Myocyte (in vitro differentiated cells): ENCODE data around the gene PLA2G6. TPM values are rescaled to one million over a fixed set of nuclear protein-coding genes. Genes with fewer than 3 reads are reported as not detected.

Source experiments
- DNase-seq: peaks from one replicate; pipeline ENCODE4 v3.0.0-alpha.2; 2012; ENCODE audit warnings: low read depth
- total RNA-seq: library from RNA; depleted of rRNA; stranded (reverse); fragments of >200 nt; gene quantifications from 2 replicates; pipeline ENCODE4 v1.2.3, GENCODE V29; 2014

The PLA2G6 gene
- total RNA-seq, 1 donor from 2014 or later: 18.9 TPM

DNA sequence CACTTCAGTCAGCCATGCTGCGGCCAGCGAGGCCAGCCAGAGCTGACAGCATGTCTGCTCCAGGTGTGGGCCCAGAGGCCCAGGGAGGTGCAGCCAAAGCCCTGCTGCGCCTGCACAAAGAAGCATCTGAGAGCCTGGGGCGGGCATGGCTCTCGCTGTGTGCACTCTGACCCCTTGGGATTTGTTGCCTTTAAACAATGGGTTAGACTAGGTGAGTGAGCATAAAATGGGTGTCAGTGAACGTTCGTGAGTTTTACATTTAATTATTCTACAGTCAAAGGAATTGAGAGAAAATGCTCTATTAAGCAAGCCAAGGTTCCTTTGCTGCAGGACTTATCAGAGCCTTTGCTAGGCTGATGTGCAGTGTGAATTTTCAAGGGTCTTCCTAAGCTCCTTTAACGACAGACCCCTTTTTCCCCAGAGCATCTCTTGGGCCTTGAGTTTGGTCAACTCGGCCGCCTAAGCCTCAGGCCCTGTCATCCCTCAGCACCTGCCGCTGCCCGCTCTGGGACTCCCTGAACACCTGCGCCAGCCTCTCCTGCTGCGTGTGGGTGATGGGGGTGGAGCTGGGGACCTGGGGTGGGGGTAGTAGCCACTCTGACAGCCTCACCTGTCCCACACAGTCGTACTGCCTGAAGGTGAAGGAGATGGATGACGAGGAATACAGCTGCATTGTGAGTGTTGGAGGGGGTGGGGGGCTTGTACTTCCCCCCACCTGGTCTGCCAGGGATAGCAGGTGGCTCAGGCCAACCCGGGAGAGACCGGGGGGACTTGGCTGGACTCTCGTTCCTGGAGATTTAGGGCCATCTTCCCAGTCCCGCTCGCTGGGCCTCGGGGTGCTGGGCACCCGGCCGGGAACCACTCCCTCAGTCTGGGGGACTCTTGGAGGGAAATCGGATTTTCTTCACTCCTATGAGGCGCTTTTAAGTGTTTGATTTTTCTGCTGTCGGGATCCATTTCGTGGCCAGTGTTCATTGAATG, 108.2 kb downstream of the PLA2G6 start:
- DNase-seq: no peak

DNA sequence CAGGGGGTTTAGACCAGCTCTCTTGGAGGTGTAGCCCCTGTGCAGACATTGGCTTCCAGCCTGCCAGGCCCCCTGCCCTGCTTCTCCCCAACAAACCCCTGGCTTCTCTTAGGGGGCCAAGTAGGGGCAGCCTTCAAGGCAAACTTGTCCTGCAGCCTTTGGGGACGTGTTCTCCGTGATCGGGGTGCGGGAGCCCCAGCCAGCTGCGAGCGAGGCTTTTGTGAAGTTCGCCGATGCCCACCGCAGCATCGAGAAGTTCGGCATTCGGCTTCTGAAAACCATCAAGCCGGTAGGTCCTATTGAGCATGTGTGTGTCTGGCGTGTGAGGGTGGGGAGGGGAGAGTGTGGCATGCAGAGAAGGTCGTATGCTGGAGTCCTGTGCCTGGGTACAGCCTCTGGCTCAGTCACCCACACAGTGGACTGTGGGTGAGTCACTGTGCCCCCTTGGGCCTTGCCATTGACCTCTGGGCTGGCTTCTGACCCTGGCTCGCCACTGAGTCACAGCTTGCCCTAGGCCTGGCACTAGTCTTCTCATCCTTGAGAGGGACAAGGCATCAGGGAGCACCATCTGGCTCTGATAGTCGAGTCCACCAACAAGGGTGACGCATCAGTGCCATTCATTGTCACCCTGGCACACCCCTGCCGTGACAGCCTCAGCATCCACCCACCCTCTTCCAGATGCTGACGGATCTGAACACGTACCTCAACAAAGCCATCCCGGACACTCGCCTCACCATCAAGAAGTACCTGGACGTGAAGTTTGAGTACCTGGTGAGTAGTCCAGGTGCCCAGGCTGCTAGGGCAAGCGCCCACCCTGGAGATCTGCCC, 109.1 kb downstream of the PLA2G6 start:
- no peak for DNase-seq

DNA sequence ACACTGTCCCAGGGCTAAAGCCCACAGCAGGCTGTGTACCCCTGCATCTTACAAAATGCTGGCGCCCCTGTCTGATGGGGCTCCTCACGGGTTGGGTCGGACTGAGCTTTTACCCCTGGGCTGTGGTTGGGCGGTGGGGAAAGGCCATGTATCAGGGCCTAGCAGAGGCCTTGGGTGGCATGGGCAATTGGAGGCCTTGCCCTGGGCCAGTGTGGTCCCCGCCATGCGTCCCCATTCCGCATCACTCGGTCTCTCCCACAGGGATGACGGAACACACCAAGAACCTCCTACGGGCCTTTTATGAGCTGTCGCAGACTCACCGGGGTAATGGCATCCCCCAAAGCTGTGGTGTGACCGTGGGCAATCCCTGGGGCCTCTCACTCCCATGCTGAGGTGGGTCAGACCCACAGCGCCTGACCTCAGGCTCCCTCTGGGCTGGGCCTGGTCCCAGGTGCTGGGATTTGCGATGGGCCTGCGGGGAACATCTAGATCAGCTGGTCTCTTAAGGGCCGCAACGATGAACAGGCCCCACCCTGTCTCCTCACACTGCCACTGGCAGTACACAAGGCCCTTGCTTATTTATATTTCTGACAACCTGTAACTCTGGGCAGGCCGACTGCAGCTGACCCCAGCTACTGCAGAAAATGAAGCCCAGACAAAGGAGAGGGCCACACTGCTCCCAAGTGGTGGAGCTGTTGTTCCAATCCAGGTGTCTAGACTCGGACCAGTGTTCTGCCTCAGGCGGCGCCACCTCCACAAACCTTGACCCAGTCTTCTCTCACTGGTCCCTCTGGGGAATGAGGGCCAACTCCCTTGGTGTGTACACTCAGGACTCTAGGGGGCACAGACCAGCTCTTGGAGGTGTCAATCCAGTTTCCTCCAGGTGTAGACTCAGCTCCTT, 110.0 kb downstream of the PLA2G6 start:
- no peak for DNase-seq

DNA sequence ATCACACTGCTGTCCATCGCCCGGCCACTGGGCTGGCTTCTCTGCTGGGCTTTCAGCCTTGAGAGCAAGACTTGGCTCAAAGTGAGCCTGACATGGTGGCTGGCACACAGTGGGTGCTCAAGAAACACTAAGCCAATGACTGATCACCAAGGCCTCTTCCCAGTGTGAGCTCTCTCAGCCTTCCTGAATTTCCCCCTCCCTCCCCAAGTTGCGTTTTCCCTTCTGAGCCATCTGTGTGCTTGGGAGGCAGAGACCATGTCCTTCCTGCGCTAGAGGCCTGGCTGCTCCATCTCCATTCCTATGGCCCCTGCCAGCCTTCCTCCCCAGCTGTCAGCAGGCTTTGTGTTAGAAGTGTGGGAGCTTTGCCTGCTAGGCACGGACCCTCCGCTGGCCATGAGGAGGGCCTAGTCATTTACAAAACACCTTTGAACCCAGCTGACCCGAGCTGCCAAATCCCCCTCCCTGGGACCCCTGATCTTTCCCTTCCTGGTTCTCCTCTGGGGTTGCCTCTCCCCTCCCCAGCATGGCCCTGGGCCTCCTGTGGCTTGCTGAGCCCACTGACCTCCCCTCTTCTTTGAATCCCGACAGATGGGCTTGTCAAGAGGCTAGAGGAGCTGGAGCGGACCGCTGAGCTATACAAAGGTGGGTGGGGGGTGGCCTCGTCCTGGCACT, 111.2 kb downstream of the PLA2G6 start:
- DNase-seq: peak; percentile 10

DNA sequence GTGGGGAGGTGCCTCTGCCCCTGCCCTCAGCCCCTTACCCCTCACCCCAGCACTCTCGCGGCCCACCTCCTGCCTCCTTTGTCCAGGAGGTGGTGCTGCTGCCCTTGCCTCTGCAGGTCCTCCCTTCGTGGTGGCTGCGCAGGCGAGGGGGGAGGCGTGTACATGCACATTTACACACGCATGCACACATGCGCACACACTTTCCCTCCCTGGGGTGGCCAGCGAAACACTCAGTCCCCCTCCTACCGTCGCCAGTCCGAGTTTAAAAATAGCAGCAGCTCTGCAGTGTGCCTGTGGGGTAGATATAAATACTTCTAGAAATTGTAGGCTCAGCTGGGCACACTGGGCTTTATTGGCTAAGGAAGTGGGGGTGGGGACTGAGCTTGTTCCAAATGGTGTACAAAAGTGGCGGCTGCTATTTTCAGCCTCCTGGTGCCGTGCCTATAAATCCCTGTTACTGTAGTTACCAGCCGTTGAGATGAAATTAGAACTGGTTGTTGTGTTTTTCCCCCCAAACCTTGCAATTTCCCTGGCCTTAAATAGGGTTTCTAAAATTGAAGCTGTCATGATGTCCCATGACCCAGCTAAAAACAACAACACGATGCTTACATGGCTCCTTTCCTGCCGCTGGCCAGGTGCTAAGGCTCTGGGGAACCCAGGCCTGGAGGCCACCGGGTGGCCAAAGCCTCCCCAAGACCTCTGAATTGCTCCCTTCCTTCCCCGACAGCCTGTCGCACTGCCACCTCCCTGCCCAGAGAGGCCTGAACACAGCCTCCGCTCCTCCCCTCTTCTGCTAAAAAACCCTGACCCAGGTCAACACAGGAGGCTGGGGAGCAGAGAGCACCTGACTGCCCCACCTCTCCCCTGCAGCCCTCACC, 112.0 kb downstream of the PLA2G6 start:
- peak; percentile 92 for DNase-seq

DNA sequence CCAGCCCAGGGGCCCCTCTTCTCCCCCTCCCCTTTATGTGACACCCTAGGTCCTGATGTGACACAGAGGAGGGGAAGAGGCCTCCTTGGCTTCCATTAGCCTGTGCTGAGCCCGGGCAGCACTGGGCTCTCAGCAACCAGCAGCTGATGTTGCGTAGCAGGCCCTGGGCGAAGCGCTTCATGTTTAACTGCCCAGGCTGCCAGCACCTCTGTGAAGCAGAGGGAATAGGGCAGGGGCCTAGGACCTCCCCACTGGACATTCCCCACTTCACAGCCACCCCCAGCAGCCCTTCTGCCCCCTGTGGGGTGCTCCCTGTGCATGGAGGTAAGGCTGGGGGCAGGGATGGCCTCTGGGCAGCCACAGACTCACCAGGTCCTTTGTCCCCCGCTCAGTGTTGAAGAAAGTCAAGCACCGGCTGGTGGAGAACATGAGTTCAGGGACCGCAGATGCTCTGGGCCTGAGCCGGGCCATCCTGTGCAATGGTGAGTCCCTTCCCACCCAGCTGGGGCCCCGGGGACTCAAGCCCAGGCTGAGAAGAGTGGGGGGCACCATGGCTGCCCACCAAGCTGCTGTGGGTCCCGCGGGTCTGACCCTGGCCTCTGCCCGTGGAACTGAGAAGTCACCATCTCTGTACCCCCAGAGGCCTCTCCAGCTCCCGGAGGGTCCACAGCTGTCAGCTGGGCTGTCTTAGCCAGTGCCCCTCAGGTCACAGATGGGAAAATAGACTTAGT, 112.8 kb downstream of the PLA2G6 start:
- no peak for DNase-seq

DNA sequence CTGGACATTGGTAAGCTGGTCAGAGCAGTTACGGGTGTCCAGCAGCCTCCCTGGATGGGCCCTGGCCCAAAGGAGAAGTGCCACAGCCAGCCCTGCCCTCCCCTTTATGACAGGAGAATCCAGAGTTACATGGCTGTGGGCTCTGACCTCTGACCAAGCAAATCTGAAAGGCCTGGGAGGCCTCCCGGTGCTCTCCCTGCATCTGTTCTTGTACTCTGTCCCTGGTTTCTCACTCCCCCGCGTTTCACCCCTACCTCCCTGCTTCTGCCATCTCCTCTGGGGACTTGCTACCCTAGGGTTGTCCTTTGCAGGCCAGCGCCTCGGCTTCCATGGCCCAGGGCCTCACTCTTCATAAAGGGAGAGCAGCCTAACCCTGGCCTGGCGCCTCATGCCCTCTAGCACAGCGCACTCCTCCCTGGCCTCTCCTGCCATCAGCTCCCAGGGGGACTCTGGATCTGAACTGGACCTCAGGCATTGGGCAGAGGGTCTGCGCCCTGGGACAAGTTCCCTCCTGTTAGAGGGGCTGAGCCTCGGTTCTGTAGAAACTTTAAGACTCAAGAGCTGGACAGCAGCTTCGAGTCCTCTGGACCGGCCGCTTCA, 113.8 kb downstream of the PLA2G6 start:
- no peak for DNase-seq

DNA sequence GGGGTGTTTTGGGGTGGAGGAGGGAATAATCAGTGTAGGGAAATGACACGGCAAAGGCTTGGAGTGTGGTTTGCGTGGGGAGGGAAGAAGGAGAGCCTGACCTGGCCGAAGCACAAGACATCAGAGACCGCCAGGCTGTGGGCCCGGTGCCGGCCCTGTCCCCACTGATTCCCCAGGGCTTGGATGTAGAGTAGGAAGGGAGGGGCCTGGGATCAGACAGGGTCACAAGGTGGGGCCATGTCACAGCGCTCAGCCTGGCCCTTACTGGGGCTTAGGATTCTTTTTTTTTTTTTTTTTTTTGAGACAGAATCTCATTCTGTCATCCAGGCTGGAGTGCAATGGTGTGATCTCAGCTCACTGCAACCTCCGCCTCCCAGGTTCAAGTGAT, 114.6 kb downstream of the PLA2G6 start:
- no peak for DNase-seq

DNA sequence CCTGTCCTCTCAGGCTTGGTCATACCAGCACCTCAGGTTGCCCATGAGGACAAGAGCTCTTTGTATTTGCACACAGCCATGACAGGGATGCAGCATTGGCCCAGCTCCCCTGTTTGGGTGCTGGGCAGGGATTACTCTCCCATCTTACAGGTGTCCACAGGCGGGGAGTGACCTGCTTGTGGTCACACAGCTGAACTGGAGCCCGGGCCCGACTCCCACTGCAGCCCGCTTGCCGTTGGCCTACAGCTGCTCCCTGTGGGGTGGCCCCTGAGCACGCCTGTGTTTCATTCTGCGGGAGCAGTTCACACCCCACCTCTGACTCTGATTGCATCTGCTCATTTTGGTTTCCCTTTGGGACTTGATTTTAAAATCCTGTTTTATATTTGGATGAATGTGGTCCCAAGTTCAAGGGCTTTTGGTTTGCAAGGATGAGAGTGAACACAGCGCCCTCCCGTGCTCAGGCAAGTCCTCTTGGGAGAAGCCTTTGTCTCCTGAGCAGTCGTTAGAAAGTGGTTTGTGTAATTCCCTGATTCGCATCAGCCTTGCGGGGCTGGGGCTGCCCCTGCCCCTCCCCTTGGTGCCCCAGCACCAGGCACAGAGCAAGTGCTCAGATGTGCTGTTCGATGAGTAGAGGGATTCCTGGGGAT, 115.1 kb downstream of the PLA2G6 start:
- DNase-seq: peak; percentile 40

DNA sequence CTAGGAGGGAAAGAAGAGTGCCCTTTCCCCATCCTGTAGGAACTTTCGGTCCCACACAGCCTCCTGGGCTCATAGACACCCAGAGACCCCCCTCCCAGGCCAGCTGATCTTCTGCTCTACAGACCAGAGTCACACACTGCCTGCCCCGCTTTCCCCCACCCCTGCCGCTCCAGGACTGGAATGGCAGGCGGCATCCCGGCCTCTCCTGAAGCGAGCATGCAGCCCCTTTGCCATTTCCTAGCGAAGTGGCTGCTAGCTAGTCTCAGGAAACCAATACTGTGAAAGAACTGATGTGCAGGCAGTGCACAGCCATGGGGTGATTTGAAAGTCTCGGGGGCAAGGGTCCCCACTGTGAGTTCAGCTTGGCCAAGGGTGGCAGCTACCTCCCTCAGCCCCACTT, 116.1 kb downstream of the PLA2G6 start:
- no peak for DNase-seq

DNA sequence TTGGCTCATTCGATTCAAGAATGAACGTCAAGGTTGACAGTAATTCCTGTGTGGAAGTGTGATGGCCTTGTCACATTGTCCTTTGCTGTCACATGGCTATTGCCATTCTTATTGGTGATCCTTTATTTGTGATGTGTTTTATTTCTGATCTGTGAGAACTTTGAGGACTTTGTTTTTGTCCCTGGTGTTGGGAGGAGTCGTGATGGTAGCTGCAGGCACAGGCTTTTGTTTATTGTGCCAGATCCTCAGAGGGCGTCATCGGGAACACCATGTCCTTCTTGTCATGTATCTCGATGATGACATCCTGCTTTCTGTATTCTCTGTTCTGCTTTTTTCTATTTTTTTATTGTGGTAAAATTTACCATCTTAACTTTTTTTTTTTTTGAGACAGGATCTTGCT, 118.8 kb downstream of the PLA2G6 start:
- no peak for DNase-seq

Other genes starting within 250 kb of the PLA2G6 start
- 0.53 and 0.62 TPM in 2 replicates for gene C22orf23, start 228.2 kb downstream of the PLA2G6 start, total RNA-seq
- gene POLR2F, start 228.1 kb downstream of the PLA2G6 start, total RNA-seq: 40.9 and 43.5 TPM in 2 replicates
- gene SOX10, start 197.3 kb downstream of the PLA2G6 start, total RNA-seq: not detected in 2 replicates
- 6.3 and 8.7 TPM in 2 replicates for gene PICK1, start 124.4 kb downstream of the PLA2G6 start, total RNA-seq
- gene SLC16A8, start 97.6 kb downstream of the PLA2G6 start, total RNA-seq: 0.56 TPM in 1 of 2 replicates, not detected in the other
- 0.10 and 0.45 TPM in 2 replicates for gene BAIAP2L2, start 71.1 kb downstream of the PLA2G6 start, total RNA-seq
- 4.1 and 8.7 TPM in 2 replicates for gene MAFF, start 20.2 kb upstream of the PLA2G6 start, total RNA-seq
- 53.4 and 78.0 TPM in 2 replicates for gene TMEM184B, start 91.2 kb upstream of the PLA2G6 start, total RNA-seq
- gene CSNK1E, start 135.6 kb upstream of the PLA2G6 start, total RNA-seq: 98.5 and 111 TPM in 2 replicates